Measurements from ENCODE around the gene LARP6.

LARP6 gene

GRCh38 chr15:70793694-70794093 lies 60.3 kb downstream of the LARP6 start:
- DNase-seq = no peak

GRCh38 chr15:70792171-70792573 lies 61.8 kb downstream of the LARP6 start:
- DNase-seq = no peak

DNA sequence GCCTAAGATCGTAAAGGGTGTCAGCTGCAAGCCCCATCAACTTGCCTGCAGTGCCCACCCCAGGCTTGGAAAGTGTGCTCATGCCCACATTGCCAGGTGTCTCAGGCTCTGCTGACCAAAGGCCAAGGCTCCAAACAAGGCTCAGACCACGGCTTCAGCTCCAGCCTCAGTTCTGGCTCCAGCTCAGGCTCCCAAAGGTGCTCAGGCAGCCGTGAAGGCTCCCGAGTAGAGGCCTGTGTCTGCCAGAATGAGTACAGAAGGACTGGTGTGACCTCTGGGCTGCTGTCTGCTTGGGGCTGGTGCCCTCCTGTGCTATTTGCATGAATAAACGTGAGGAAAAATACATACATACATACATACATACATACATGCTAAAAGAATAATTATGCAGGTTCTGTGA lies 62.7 kb downstream of the LARP6 start:
- DNase-seq = no peak

DNA sequence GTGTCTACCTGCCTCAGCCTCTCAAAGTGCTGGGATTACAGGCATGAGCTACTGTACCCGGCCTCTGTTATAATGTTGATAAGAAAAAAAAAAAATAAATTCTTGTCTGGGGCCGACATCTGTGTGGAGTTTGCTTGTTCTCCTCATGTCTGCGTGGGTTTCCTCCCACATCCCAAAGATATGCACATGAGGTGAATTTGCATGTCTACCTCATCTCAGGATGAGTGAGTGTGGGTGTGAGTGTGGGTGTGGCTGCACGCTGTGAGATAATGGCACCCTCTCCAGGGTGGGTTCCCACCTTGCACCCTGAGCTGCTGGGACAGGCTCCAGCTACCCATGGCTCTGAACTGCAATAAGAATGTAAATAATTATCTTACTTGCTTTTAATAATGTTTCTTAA lies 64.7 kb downstream of the LARP6 start:
- DNase-seq = no peak

DNA sequence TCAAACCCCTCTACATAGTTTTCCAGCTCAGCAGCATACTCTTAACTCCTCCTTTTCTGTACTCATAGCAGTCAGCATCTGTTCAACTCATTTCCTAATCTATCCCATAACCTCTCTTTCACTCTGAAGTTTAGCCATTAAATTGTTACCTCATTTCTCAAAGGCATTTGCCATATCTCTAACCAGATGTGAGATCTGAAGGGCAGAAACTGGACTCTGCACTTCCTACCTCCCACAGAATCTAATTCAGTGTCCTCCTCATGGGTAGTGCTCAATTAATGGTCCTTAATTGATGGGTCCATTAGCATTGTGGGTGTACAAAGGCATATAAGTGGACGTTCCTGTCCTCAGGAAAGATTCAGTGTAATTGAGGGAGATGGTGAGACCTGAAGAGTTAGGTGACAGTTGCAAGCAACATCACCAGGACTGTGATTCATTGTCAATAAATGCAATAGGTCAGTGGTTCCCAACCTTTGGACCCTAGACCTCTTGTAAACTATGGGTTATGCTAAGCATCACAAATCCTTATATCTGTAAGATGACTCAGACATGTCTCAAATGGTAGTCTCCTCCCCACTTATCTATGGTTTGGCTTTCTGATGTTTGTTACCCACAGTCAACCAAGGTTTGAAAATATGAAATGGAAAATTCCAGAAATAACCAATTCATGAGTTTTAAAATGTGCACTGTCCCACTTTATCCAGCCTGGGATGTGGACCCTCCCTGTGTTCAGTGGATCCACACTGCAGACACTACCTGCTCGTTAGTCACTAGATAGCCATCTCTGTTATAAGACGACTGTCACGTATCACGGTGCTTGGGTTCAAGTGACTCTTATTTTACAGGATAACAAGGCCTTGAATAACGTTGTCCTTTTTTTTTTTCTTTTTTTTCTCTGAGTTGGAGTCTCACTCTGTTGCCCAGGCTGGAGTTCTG lies 65.6 kb downstream of the LARP6 start:
- no peak for DNase-seq

- DNase-seq = no peak
Measured at GRCh38 chr15:70786996-70787395, 67.0 kb downstream of the LARP6 start.

DNA sequence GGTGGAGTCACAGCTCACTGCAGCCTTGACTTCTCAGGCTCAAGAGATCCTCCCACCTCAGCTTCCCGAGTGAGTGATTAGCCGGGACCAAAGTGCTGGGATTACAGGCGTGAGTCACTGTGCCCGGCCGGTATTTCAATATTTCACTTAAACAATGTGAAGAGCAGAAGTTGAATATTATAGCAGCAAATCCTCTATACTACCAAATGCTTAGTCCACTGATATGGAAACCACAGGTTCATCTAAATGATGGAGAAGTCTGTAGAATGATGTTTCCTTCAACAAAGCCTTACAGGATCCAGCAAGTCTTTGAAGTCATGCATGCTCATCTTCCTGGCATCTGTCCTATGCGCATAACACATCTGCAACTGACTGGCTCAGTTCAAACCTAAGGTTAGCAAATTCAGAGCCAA lies 70.3 kb downstream of the LARP6 start:
- DNase-seq = no peak

DNA sequence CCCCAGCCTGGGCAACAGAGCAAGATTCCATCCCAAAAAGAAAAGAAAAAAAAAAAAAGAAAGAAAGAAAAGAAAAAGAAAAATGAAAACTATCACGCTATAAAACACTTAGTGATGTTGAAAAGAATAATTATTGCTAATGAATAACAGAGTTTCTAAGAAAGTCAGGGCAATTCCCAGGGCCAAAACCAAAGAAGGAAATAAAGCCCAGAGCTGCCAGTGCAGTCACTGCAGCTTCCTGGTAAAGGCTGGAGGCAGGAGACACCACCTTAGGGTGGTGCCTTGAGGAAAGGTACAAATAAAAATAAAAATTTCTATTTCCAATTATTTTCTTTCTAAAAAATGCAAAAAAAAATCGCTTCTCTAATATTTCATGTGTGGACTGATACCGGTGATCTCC lies 70.9 kb downstream of the LARP6 start:
- DNase-seq = no peak

DNA sequence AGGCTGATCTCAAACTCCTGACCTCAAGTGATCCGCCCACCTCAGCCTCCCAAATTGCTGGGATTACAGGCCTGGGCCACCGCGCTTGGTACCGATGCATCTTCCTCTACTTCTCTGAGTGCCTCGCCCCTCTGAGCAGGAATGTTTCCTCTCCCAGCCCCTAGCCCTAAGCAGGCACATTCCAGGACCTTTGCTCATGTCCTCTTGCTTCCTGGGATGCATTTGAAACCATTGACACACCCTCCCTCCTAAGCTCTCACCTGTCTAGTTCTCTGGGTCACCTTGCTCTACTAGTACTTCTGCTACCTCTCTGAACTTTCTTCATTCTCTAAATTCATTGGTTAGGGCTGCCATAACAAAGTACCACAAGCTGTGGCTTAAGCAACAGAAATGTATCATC lies 72.7 kb downstream of the LARP6 start:
- no peak for DNase-seq
